GM18520 (cell line): ENCODE measurements around the gene CCDC92B.
"Not testable (repeated sequence)": the region's sequence is repeated elsewhere in the genome, so short reads cannot be mapped to it uniquely, and the experiment has no call there.

ENCODE experiments used
- ATAC-seq: cut with Tn5 transposase; IDR thresholded peaks from one replicate; pipeline ENCODE4 v1.9.1; 2021; ENCODE audit not compliant: unreplicated experiment

CCDC92B gene

GRCh38 chr17:2704890-2705248, 44.6 kb downstream of the CCDC92B start:
- no peak for ATAC-seq

- ATAC-seq: no peak
Observed at GRCh38 chr17:2704031-2704889, 45.2 kb downstream of the CCDC92B start.

GRCh38 chr17:2703606-2704005, 45.8 kb downstream of the CCDC92B start:
- no peak for ATAC-seq

- no peak for ATAC-seq
Observed at GRCh38 chr17:2703181-2703580, 46.3 kb downstream of the CCDC92B start.

GRCh38 chr17:2701996-2702741, 47.3 kb downstream of the CCDC92B start:
- ATAC-seq: no peak

- no peak for ATAC-seq
Observed at GRCh38 chr17:2701161-2701995, 48.1 kb downstream of the CCDC92B start.

GRCh38 chr17:2700491-2701141, 48.8 kb downstream of the CCDC92B start:
- no peak for ATAC-seq

GRCh38 chr17:2700030-2700490, 49.4 kb downstream of the CCDC92B start:
- no peak for ATAC-seq

- not testable (repeated sequence) for ATAC-seq
Observed at GRCh38 chr17:2699216-2699805, 50.1 kb downstream of the CCDC92B start.

- no peak for ATAC-seq
Observed at GRCh38 chr17:2697611-2698162, 51.8 kb downstream of the CCDC92B start.

- no peak for ATAC-seq
Observed at GRCh38 chr17:2695961-2696760, 53.3 kb downstream of the CCDC92B start.

GRCh38 chr17:2695243-2695960, 54.0 kb downstream of the CCDC92B start:
- no peak for ATAC-seq

GRCh38 chr17:2694381-2695242, 54.8 kb downstream of the CCDC92B start:
- ATAC-seq: no peak

GRCh38 chr17:2693561-2694380, 55.7 kb downstream of the CCDC92B start:
- ATAC-seq: no peak

- ATAC-seq: no peak
Observed at GRCh38 chr17:2692781-2693135, 56.7 kb downstream of the CCDC92B start.

GRCh38 chr17:2691965-2692780, 57.3 kb downstream of the CCDC92B start:
- no peak for ATAC-seq
